ENCODE results near the gene ANKRD39.
"Not testable (repeated sequence)": the region's sequence is repeated elsewhere in the genome, so short reads cannot be mapped to it uniquely, and the experiment has no call there.

Gene ANKRD39

DNA sequence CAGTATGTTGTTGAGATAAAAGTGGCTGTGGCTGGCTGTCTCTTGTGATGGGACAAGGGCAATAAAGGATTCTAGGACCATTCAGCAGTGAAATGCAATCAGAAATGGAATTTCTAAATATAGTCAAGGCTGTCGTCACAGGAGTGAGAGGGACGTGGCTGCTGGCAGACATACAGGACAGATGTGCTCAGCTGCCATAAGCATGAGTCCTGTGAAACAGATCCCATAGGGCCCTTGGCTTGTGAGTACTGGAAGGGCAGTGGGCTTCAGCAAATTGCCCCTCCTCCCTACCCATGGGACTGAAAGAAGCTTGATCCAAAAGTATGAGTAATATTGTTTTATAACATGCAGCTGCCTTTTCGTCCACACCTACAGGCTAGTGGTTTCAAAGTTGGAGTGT, 45.9 kb downstream of the ANKRD39 start:
- DNase-seq, result no peak

DNA sequence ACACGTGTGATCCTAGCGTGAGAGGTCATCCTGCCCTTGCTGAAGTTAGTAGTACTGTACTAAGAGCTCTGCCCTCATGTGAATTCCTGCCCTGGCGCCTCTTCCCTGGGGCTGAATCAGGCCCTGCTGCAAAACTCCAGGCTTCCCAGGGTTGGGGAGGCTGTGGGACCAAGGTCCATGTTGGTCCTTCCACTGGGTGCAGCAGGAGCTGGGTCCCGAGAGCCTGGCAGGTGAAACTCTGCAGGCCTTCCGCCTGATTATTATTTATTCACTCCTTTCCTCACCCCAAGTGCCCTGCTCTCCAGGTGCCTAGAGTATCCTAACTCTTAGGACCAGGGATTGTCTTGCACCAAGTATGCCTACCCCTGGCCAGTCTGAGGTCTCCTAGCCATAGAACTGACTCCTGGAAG, 47.0 kb downstream of the ANKRD39 start:
- no peak for DNase-seq

GRCh38 chr2:96809951-96810782, 47.6 kb downstream of the ANKRD39 start:
- DNase-seq, result peak in 4 of 58 donors; percentile 27 to 39 (median 34)

- no peak for DNase-seq
Observed at GRCh38 chr2:96809216-96809882, 48.5 kb downstream of the ANKRD39 start.

DNA sequence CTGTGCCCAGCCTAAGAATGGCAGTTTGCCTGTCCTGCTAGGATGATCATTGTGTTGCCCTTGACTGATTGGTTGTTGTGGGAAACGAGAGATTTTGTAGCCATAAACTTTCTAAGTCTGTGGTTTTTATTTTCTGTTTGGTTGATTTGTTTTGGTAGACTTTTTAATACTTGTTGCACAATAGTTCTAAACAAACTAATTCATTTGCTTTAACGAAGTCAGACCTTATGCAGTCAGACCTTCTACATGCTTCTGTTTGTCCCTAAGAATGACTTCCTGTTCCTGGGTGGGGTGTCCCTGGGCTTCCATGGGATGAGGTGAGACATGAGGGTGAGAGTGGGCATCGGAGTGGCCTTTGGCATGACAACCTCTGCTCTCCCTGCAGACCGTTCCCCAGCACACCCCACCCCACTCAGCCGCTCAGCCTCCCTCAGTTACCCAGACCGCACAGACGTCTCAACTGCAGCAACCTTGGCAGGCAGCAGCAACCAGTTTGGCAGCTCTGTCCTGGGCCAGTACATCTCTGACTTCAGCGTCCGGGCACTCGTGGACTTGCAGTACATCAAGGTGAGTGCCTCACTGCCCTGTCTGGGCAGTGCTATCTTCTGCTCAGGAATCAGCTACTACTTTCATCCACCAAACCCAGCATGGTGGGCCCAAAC, 49.5 kb downstream of the ANKRD39 start:
- DNase-seq, result no peak

DNA sequence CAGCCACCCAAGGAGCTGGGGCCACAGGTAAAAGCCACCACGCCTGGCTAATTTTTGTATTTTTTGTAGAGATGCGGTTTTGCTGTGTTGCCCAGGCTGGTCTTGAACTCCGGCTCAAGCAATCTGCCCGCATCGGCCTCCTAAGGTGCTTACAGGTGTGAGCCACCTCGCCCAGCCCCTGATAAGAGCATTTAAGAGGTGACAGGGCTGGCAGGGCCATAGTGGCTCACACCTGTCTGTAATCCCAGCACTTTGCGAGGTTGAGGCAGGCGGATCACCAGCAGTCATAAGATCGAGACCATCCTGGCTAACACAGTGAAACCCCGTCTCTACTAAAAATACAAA, 50.7 kb downstream of the ANKRD39 start:
- DNase-seq, result no peak

DNA sequence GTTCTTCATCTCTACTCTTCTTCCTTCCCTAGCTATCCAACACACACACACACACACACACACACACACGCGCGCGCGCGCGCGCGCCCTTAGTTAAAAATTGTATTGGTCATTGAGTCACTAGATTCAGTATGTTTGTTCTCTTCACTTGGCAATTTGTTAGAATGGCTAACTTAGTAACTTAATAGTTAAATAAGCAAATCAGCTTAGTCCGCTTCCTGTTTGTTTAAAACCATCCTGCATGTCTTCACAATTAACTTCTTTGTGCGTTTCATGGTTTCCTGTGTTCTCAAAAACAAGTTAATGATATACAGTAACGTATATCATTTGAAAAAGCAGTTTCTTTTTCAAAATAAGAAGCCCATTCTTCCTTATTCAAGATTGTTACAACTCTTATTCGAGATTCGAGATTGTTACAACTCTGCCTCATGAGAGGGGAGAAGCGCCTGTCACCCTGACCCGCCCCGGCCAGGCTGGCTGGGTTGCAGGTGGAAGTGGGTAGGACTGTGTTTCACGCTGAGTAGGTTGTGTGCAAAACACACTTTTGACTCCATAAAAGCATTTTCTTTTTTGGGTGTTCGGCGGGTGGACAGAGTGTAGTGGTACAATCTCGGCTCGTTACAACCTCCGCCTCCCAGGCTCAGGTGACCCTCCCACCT, 51.2 kb downstream of the ANKRD39 start:
- no peak for DNase-seq

DNA sequence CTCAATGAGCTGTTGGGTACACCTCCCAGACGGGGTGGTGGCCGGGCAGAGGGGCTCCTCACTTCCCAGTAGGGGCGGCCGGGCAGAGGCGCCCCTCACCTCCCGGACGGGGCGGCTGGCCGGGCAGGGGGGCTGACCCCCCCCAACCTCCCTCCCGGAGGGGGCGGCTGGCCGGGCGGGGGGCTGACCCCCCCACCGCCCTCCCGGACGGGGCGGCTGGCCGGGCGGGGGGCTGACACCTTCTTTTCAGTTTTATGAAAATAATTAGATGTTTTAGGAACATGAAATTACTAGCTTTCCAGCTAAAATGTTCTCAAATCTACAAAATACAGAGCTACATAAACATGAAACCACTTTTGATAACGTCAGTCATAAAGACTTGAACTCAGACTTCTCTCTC, 51.9 kb downstream of the ANKRD39 start:
- not testable (repeated sequence) for DNase-seq

DNA sequence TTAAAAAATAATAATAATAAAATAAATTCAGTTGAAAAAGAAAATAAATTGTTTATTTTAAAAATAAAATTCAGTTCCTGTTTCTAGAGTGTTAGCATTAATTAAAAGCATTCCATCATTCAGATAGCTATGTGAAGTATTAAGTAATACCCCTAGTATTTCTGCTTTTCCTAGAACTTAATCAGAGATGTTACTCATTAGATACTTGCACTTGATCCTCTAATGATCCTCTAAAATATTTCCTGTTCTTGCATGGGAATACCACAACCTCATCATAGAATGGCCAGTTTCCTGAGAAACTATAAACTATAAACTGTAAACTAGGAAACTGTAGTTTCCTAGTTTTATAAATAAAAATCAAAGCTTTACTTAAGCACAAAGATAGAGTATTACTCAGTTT, 52.8 kb downstream of the ANKRD39 start:
- DNase-seq, result no peak

DNA sequence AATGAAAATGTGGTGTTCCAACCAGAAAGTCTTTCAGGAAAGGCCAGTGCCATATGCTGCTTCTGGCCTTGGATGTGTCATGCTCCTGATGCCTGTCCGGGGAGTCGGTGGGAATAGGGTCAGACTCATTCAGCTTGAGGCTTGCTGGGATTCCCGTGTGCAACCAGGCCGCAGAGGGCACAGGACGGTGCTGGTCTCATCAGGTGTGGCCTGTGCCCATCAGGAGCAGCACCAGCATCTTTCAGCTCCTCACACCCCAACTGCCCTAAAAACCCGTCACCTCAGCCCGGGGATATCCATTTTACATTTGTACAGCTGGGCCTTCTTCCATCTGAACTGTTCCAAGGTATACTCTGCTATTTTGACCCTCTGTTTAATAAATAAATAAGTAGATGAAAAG, 55.1 kb downstream of the ANKRD39 start:
- no peak for DNase-seq

- DNase-seq, result no peak
Observed at GRCh38 chr2:96801786-96802595, 55.8 kb downstream of the ANKRD39 start.

DNA sequence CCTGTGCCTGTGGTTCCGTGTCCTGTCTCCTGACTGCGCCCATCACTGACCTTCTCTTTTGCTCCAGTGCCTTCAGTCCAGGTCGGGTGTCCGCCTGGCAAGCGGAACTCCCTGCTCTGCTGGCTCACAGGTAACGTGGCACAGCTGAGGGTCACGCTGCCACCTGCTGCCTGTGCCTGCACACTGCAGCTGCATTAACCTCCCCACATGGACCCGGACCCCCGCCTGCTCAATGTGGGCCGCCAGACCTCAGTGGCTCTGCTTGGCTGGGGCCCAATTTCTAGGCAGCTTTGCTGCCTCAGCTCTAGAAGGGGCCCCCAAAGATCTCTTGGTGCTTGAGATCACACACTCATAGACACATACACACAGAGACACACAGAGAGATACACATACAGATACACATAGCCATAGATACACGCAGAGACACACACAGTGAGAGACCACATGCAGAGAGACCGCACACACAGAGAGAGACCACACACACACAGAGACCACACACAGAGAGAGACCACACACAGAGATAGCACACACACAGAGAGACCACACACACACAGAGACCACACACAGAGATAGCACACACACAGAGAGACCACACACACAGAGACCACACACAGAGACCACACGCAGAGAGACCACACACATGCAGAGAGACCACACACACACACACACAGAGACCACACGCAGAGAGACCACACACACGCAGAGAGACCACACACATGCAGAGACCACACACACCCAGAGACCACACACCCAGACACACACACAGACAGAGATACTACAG, 56.6 kb downstream of the ANKRD39 start:
- peak in 44 of 58 donors; percentile 16 to 74 (median 40) for DNase-seq

DNA sequence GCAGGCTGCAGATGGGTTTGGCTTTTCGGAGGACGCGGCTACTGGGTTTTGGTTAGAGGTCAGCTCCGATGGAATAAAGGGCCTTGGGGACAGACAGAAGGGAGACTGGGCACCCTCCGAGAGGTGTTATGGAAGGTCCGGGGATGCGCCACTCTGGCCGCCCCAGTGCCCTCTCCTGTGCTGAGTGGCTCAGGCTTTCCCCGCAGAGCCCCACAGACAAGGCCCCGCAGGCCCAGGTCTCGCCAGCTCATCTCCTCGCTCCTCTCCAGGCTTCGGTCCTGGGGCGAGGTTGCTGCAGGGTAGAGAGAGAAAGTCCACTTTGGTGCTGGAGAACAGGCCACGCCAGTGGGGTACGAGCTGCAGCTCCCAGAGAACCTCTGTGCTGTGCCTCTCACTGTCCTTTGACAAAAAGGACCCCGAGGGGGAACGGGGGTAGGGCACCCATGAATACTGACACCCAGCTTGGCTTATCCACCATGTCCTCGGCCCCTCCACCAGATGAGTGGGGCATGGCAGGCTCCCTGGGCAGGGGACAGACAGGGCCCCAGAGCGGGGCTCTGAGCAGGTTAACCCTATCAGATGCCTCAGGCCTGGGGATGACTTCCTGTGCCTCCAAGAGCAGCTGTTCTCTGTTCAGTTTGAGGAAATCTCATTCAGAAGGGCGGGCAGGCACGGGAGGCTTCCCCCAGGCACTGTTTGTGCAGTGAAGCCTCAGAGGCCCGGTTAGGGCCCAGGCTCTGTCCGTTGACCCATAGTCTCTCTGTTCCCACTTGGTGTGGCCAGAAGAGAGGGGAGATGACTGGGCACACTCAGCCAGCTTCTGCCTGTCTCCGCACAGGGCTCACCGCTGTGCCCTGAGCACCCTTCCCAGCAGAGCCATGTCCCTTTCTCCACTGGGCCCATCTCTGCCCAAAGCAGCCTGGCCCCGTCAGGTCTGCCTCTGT, 57.5 kb downstream of the ANKRD39 start:
- no peak for DNase-seq

- DNase-seq, result no peak
Observed at GRCh38 chr2:96799623-96799935, 58.2 kb downstream of the ANKRD39 start.

GRCh38 chr2:96798733-96799622, 58.8 kb downstream of the ANKRD39 start:
- no peak for DNase-seq
